ENCODE measurements around the gene ID3. TPM values are rescaled to one million over a fixed set of nuclear protein-coding genes. Genes with fewer than 3 reads are reported as not detected.

The ID3 gene
- total and polyA plus RNA-seq, 9 of the 15 experiments (the other 6 are each of a cell fraction or from before 2014, with no cell fraction given), result 6.8 to 59.8 (median 23.5) TPM

DNA sequence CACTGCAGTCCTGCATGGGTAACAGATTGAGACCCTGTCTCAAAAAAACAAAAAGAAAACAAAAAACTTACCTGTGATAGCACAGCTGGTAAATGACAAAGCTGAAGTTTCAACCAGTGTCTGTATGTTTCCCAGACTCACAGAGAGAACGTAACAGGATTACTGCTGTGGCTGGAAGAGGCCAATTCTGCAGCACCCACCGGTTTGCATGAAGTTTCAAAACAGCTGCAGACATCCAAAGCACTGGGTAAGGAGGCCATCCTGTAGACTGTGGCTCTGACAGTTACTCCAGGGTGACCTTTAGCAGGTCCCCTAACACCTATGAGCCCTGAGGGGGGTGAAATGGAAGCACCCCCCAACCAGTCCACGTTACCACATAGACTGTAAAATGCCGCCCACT lies 7.5 kb downstream of the ID3 start:
- no peak overlapping the region; a peak in 1 of 4 replicates for H3K9ac ChIP-seq (ENCODE audit: insufficient read depth in 1 of 2, low read depth in 2 of 2, low read length in 2 of 2)
- ATAC-seq (no peak), FAIRE-seq (no peak), DNase-seq (ENCODE audit: extremely low read depth in 1 of 4, low spot score in 3 of 4) (no peak)
- POLR2A ChIA-PET, result interaction anchor here (1.1 kb wide), 1 partner anchor 16 kb away, joined by 3 read pairs; no protein-coding TSS in a partner anchor
- no peaks in the 10 kb centered on the region for H3K9me3 ChIP-seq (replicated peaks; ENCODE audit: control insufficient read depth, insufficient read depth, low read depth, low read length)
- BruUV-seq (replicated peaks), result no TSS peak
- peaks cover 16% of the 10 kb centered on the region for H3K79me2 ChIP-seq (ENCODE audit: control insufficient read depth, insufficient read depth, low read length)
- peaks cover 34 to 46% of the 10 kb centered on the region in 2 experiments for H3K4me1 ChIP-seq (replicated peaks in 1 of 2; ENCODE audit: control insufficient read depth in 2 of 2, insufficient read depth in 2 of 2, low read length in 2 of 2)
- TF ChIP-seq WHSC1 (IDR thresholded peaks at IDR 0.05; ENCODE audit: low read length) (peak; percentile 37), NUFIP1 (IDR thresholded peaks at IDR 0.05; ENCODE audit: partially characterized antibody) (no peak)
- H3K27ac ChIP-seq (ENCODE audit: extremely low read depth, low read depth, low read length), result no peak overlapping the region
- H2AFZ ChIP-seq (ENCODE audit: low read depth, low read length), result peak overlapping the region; percentile 42
- 60% methylated on average over 4 of the region's 4 CpGs for WGBS (ENCODE audit: insufficient coverage, low coverage, missing lambda C conversion rate)
- no peak overlapping the region for H3K4me2 ChIP-seq (ENCODE audit: insufficient read depth, low read length)
- H3K9me1 ChIP-seq (ENCODE audit: control insufficient read depth, insufficient read depth, low read length), result no peaks in the 10 kb centered on the region
- in situ Hi-C loops (cut with MboI) (no loop called here), intact Hi-C loops (cut with micrococcal nuclease) (no loop called here)
- CTCF ChIA-PET (ENCODE audit: low intra/inter-chr PET ratio), result no interaction called here
- no peaks in the 10 kb centered on the region for H4K20me1 ChIP-seq (replicated peaks; ENCODE audit: control insufficient read depth, insufficient read depth, low read length)
- H3K27me3 ChIP-seq (ENCODE audit: control insufficient read depth in 2 of 2, insufficient read depth in 2 of 2, low read length in 2 of 2), result no peaks in the 10 kb centered on the region
- peaks cover 7% of the 10 kb centered on the region; the same call in 2 of the 3 replicates for H3K36me3 ChIP-seq (ENCODE audit: control insufficient read depth, insufficient read depth, low read length)
- H3K4me3 ChIP-seq, result no peak overlapping the region

DNA sequence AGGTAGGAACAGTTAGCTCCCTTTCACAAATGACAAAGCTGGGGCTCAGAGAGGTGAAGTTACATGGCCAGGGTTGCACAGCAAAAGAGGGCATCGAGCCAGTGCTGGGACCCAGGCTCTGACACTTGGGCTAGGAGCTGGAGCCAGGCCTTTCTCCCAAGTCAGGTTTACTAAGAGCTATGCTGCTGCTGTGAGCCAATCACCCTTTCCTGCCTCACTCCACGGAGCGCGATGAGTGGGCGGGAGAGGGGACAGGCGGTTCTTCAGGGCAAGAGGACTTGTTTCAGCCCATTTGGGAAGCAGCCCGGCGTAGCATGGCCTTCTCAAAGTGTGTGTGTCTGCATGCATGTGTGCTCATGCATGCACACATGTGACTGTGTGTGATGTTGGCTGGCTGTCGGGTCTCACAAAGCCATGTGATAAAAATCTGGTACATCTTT lies 10.6 kb downstream of the ID3 start:
- Histone ChIP-seq H3K4me2 (ENCODE audit: insufficient read depth, low read length) (peak overlapping the region; percentile 15; the same call in 1 of the 2 replicates), H3K27me3 (ENCODE audit: control insufficient read depth in 2 of 2, insufficient read depth in 2 of 2, low read length in 2 of 2) (no peaks in the 10 kb centered on the region), H2AFZ (ENCODE audit: low read depth, low read length) (peak overlapping the region; percentile 69), H4K20me1 (replicated peaks; ENCODE audit: control insufficient read depth, insufficient read depth, low read length) (no peaks in the 10 kb centered on the region), H3K4me1 (replicated peaks in 1 of 2; ENCODE audit: control insufficient read depth in 2 of 2, insufficient read depth in 2 of 2, low read length in 2 of 2) (peaks cover 8 to 23% of the 10 kb centered on the region in 2 experiments), H3K4me3 (no peak overlapping the region), H3K36me3 (ENCODE audit: control insufficient read depth, insufficient read depth, low read length) (no peaks in the 10 kb centered on the region), H3K9me3 (replicated peaks; ENCODE audit: control insufficient read depth, insufficient read depth, low read depth, low read length) (no peaks in the 10 kb centered on the region), H3K9ac (ENCODE audit: insufficient read depth in 1 of 2, low read depth in 2 of 2, low read length in 2 of 2) (peak overlapping the region in 1 of 2 experiments; percentile 72; a peak in 2 of 4 replicates), H3K9me1 (ENCODE audit: control insufficient read depth, insufficient read depth, low read length) (no peaks in the 10 kb centered on the region), H3K79me2 (ENCODE audit: control insufficient read depth, insufficient read depth, low read length) (no peaks in the 10 kb centered on the region; the same call in 2 of the 3 replicates), H3K27ac (ENCODE audit: extremely low read depth, low read depth, low read length) (no peak overlapping the region; the same call in 2 of the 3 replicates)
- POLR2A ChIA-PET, result interaction anchor here (0.6 to 1.5 kb wide), 4 partner anchors 9 to 375 kb away, joined by 3 to 6 read pairs (median 4); no protein-coding TSS in a partner anchor
- DNase-seq (ENCODE audit: extremely low read depth in 1 of 4, low spot score in 3 of 4), result peak in 1 of 4 experiments; percentile 57
- in situ Hi-C loops (cut with MboI) (loop anchor here (5.0 kb wide), 1 partner anchor 89 kb away; no protein-coding TSS in a partner anchor), intact Hi-C loops (cut with micrococcal nuclease) (loop anchor here (2.0 kb wide), 1 partner anchor 18 kb away; no protein-coding TSS in a partner anchor)
- CTCF ChIA-PET (ENCODE audit: low intra/inter-chr PET ratio), result interaction anchor here (0.6 to 1.7 kb wide), 2 partner anchors 89 to 843 kb away, joined by 3 to 5 read pairs; no protein-coding TSS in a partner anchor
- no TSS peak for BruUV-seq (replicated peaks)
- WGBS (ENCODE audit: insufficient coverage, low coverage, missing lambda C conversion rate), result 45% methylated on average over 9 of the region's 9 CpGs
- peak; percentile 40 for FAIRE-seq
- ATAC-seq, result no peak; the same call in 1 of the 3 replicates
- TF ChIP-seq EGR1 (conservative IDR thresholded peaks at IDR 0.05) (peak; percentile 94), ZNF347 (CRISPR knock-in tag; IDR thresholded peaks at IDR 0.05; ENCODE audit: low read depth) (no peak), TRIM28 (IDR thresholded peaks at IDR 0.05) (no peak), KDM1A (IDR thresholded peaks at IDR 0.05) (peak; percentile 81 to 92), U2AF1 (optimal IDR thresholded peaks at IDR 0.05; ENCODE audit: low read depth, low read length) (no peak), ZFP30 (CRISPR knock-in tag; IDR thresholded peaks at IDR 0.05; ENCODE audit: borderline replicate concordance) (no peak), SRSF7 (optimal IDR thresholded peaks at IDR 0.05; ENCODE audit: low read depth, low read length) (no peak), HCFC1 (IDR thresholded peaks at IDR 0.05; ENCODE audit: low read depth, low read length) (no peak), HDGF (IDR thresholded peaks at IDR 0.05) (peak; percentile 56; the same call in 1 of the 2 replicates), HLTF (IDR thresholded peaks at IDR 0.05) (no peak), HDAC2 (IDR thresholded peaks at IDR 0.05) (peak; percentile 87)
- TF ChIP-seq, protein P1, sequence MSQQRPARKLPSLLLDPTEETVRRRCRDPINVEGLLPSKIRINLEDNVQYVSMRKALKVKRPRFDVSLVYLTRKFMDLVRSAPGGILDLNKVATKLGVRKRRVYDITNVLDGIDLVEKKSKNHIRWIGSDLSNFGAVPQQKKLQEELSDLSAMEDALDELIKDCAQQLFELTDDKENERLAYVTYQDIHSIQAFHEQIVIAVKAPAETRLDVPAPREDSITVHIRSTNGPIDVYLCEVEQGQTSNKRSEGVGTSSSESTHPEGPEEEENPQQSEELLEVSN (IDR thresholded peaks at IDR 0.05; ENCODE audit: borderline replicate concordance in 1 of 2, extremely low read depth in 1 of 2, insufficient read depth in 1 of 2, insufficient read length in 1 of 2, low read depth in 1 of 2, low read length in 1 of 2, poor library complexity in 1 of 2, severe bottlenecking in 1 of 2), result peak; percentile 9 to 16
- TF ChIP-seq, protein P2, sequence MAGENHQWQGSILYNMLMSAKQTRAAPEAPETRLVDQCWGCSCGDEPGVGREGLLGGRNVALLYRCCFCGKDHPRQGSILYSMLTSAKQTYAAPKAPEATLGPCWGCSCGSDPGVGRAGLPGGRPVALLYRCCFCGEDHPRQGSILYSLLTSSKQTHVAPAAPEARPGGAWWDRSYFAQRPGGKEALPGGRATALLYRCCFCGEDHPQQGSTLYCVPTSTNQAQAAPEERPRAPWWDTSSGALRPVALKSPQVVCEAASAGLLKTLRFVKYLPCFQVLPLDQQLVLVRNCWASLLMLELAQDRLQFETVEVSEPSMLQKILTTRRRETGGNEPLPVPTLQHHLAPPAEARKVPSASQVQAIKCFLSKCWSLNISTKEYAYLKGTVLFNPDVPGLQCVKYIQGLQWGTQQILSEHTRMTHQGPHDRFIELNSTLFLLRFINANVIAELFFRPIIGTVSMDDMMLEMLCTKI (IDR thresholded peaks at IDR 0.05; ENCODE audit: partially characterized antibody), result no peak
